Panc1 (cell line): ENCODE measurements around the gene ENO4. TPM values are rescaled to one million over a fixed set of nuclear protein-coding genes. Genes with fewer than 3 reads are reported as not detected.

Experiments used
- ATAC-seq: fragments of 200-7000 bp; cut with Tn5 transposase; 2 replicates; pipeline ENCODE4 v1.9.1; 2020; ENCODE audit warnings: mild to moderate bottlenecking, moderate library complexity
- BruUV-seq: library from RNA; stranded (reverse); fragments of 400-500 nt; replicated peaks from 2 replicates; lab custom pipeline; 2021; lab: Mats Ljungman, UMichigan
- CTCF ChIA-PET: fragments of 300-600 bp; sonication (Branson Sonifier 250); formaldehyde crosslinking; loops from one replicate; lab custom pipeline; 2022; ENCODE audit warnings: antibody characterized with exemption; lab: Charles Lee
- POLR2A ChIA-PET: fragments of 300-600 bp; sonication (Branson Sonifier 250); formaldehyde crosslinking; loops from one replicate; lab custom pipeline; 2022; ENCODE audit warnings: antibody characterized with exemption; lab: Charles Lee
- DNase-seq: peaks from one replicate; pipeline ENCODE4 v3.0.0-alpha.2; 2010; ENCODE audit warnings: low read depth, low spot score
- H3K27ac ChIP-seq: 2 replicates; pipeline ENCODE4 v1.5.1; 2011; ENCODE audit warnings: mild to moderate bottlenecking, low read length, inconsistent platforms
- H3K27me3 ChIP-seq: fragments of 200-500 bp; sonication (Bioruptor generic); 2 replicates; pipeline ENCODE4 v1.6.0; 2014; ENCODE audit warnings: low read length, inconsistent platforms; ENCODE audit not compliant: control insufficient read depth, insufficient read depth
- H3K36me3 ChIP-seq: fragments of 200-500 bp; sonication (Bioruptor generic); 2 replicates; pipeline ENCODE4 v1.5.1; 2014; ENCODE audit warnings: inconsistent platforms, mild to moderate bottlenecking, low read length, moderate library complexity; ENCODE audit not compliant: control insufficient read depth, insufficient read depth
- H3K4me1 ChIP-seq: 2 replicates; pipeline ENCODE4 v1.5.1; 2011; ENCODE audit warnings: inconsistent platforms, mild to moderate bottlenecking, low read length, moderate library complexity; ENCODE audit not compliant: control insufficient read depth, insufficient read depth
- H3K4me3 ChIP-seq, 2 experiments: 2 replicates each; pipeline ENCODE4 v1.5.1; 2011 to 2012; ENCODE audit warnings: low read depth in 2 of 2, low read length in 2 of 2, mild to moderate bottlenecking in 2 of 2, inconsistent platforms in 1 of 2, moderate library complexity in 1 of 2
- H3K9me3 ChIP-seq: fragments of 200-500 bp; sonication (Bioruptor generic); 2 replicates; pipeline ENCODE4 v1.5.1; 2014; ENCODE audit warnings: low read depth, mild to moderate bottlenecking, inconsistent platforms, low read length, moderate library complexity; ENCODE audit not compliant: control insufficient read depth, insufficient read depth
- POLR2AphosphoS5 ChIP-seq: IDR thresholded peaks from 2 replicates; pipeline ENCODE4 v1.6.1; 2012; ENCODE audit warnings: mild to moderate bottlenecking, low read depth, low read length, moderate library complexity
- SIN3A ChIP-seq: IDR thresholded peaks from 2 replicates; pipeline ENCODE4 v1.6.1; 2012; ENCODE audit warnings: low read depth, mild to moderate bottlenecking, low read length, moderate library complexity, borderline replicate concordance; ENCODE audit not compliant: insufficient read depth
- TCF7L2 ChIP-seq: IDR thresholded peaks from 2 replicates; pipeline ENCODE4 v1.6.1; 2011; ENCODE audit warnings: mild to moderate bottlenecking, low read depth, low read length, inconsistent platforms
- in situ Hi-C: cut with HindIII; loops from 2 replicates; pipeline ENCODE4 v1.10.0; 2016; ENCODE audit warnings: low sequenced_read_pairs, low pct_unique_long_range_greater_than_20kb
- intact Hi-C: fragments of 100-400 bp; cut with micrococcal nuclease; formaldehyde crosslinking; loops from one replicate; pipeline ENCODE4 v1.10.0; 2022; ENCODE audit not compliant: unreplicated experiment
- total RNA-seq: library from RNA; stranded (reverse); gene quantifications from one replicate; pipeline ENCODE4 v1.2.1, GENCODE V29; 2021; ENCODE audit not compliant: unreplicated experiment
- TF ChIP-seq, protein P1 (sequence below), 2 experiments: IDR thresholded peaks; 2 replicates each; pipeline ENCODE4 v1.6.1; 2011 to 2012; ENCODE audit warnings: low read depth in 2 of 2, control low read depth in 1 of 2, low read length in 1 of 2, mild to moderate bottlenecking in 1 of 2, moderate library complexity in 1 of 2; ENCODE audit not compliant: insufficient read depth in 1 of 2
- TF ChIP-seq, protein P2 (sequence below): fragments of 450-650 bp; IDR thresholded peaks from 2 replicates; pipeline ENCODE4 v1.5.1; 2017; ENCODE audit warnings: mild to moderate bottlenecking

Gene ENO4
- total RNA-seq, 1 experiment from 2014 or later, result 0.15 TPM

DNA sequence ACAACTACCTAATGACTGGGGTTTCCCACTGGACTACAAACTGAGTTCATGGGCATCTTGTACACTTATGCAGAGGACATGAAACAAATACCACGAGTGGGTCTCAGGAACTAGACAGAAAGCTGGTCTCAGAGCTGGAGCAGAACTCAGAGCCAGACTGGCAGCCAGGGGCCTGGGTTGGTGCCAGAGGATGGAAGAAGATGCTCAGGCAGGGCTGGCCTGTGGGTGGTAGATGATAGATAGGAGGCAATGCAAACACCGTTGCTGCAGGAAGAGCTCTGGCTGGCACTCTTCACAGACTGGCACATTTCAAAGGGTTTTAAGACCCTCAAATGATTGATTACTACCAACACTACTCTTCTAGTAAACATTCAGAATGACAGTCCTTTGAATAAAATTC, 28.8 kb downstream of the ENO4 start:
- intact Hi-C loops, result no loop called here

DNA sequence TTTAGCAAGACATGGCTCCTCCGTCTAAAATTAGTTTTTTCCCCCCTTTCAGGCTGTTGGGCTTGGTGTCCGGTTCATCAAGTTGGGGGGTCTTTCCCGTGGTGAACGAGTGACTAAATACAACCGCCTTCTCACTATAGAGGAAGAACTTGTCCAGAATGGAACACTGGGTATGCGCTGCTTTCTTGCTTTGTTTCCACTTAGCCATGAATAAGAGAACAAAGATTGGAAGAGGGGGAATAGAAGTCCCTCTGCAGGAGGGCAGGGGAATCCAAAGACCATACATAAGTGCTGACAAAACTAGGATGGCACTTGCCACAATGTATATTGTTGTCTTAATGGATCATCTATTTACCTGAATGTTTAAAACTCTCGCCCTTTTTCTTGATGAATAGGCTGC, 30.5 kb downstream of the ENO4 start:
- no peak for ATAC-seq

More for the DNA sequence above, 28.8 kb downstream of the ENO4 start:
- no peaks in the 10 kb centered on the region for H3K36me3 ChIP-seq
- H3K4me3 ChIP-seq, result no peak overlapping the region
- no peaks in the 10 kb centered on the region for H3K4me1 ChIP-seq
- ChIA-PET POLR2A (no interaction called here), CTCF (no interaction called here)
- H3K27me3 ChIP-seq, result peaks cover 7% of the 10 kb centered on the region; the same call in 1 of the 2 replicates
- H3K9me3 ChIP-seq, result no peaks in the 10 kb centered on the region
- no TSS peak for BruUV-seq
- ATAC-seq (peak; percentile 26; the same call in 1 of the 2 replicates), DNase-seq (no peak)
- in situ Hi-C loops, result no loop called here
- H3K27ac ChIP-seq, result no peak overlapping the region
- TF ChIP-seq SIN3A (no peak), POLR2AphosphoS5 (no peak), TCF7L2 (no peak)
- TF ChIP-seq, protein P1, sequence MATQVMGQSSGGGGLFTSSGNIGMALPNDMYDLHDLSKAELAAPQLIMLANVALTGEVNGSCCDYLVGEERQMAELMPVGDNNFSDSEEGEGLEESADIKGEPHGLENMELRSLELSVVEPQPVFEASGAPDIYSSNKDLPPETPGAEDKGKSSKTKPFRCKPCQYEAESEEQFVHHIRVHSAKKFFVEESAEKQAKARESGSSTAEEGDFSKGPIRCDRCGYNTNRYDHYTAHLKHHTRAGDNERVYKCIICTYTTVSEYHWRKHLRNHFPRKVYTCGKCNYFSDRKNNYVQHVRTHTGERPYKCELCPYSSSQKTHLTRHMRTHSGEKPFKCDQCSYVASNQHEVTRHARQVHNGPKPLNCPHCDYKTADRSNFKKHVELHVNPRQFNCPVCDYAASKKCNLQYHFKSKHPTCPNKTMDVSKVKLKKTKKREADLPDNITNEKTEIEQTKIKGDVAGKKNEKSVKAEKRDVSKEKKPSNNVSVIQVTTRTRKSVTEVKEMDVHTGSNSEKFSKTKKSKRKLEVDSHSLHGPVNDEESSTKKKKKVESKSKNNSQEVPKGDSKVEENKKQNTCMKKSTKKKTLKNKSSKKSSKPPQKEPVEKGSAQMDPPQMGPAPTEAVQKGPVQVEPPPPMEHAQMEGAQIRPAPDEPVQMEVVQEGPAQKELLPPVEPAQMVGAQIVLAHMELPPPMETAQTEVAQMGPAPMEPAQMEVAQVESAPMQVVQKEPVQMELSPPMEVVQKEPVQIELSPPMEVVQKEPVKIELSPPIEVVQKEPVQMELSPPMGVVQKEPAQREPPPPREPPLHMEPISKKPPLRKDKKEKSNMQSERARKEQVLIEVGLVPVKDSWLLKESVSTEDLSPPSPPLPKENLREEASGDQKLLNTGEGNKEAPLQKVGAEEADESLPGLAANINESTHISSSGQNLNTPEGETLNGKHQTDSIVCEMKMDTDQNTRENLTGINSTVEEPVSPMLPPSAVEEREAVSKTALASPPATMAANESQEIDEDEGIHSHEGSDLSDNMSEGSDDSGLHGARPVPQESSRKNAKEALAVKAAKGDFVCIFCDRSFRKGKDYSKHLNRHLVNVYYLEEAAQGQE (IDR thresholded peaks at IDR 0.05; ENCODE audit: insufficient read depth in 1 of 2, low read depth in 2 of 2, low read length in 1 of 2), result no peak
- TF ChIP-seq, protein P2, sequence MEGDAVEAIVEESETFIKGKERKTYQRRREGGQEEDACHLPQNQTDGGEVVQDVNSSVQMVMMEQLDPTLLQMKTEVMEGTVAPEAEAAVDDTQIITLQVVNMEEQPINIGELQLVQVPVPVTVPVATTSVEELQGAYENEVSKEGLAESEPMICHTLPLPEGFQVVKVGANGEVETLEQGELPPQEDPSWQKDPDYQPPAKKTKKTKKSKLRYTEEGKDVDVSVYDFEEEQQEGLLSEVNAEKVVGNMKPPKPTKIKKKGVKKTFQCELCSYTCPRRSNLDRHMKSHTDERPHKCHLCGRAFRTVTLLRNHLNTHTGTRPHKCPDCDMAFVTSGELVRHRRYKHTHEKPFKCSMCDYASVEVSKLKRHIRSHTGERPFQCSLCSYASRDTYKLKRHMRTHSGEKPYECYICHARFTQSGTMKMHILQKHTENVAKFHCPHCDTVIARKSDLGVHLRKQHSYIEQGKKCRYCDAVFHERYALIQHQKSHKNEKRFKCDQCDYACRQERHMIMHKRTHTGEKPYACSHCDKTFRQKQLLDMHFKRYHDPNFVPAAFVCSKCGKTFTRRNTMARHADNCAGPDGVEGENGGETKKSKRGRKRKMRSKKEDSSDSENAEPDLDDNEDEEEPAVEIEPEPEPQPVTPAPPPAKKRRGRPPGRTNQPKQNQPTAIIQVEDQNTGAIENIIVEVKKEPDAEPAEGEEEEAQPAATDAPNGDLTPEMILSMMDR, result no peak

More for the DNA sequence above, 30.5 kb downstream of the ENO4 start:
- no peak for DNase-seq
- in situ Hi-C loops (no loop called here), intact Hi-C loops (no loop called here)
- Histone ChIP-seq H3K9me3 (no peaks in the 10 kb centered on the region), H3K36me3 (peaks cover 4% of the 10 kb centered on the region; the same call in 1 of the 2 replicates), H3K27ac (no peak overlapping the region), H3K27me3 (no peaks in the 10 kb centered on the region), H3K4me3 (no peak overlapping the region), H3K4me1 (no peaks in the 10 kb centered on the region)
- ChIA-PET POLR2A (no interaction called here), CTCF (no interaction called here)
- BruUV-seq, result no TSS peak
- TF ChIP-seq, protein P1 (IDR thresholded peaks at IDR 0.05; ENCODE audit: insufficient read depth in 1 of 2, low read depth in 2 of 2, low read length in 1 of 2), result no peak
- TF ChIP-seq TCF7L2, result no peak
- TF ChIP-seq SIN3A, result no peak
